Liver (tissue), 9 donors: ENCODE data around the gene SYT17. TPM values are rescaled to one million over a fixed set of nuclear protein-coding genes. Genes with fewer than 3 reads are reported as not detected.

Experiments
- DNase-seq: peaks from one replicate; pipeline ENCODE4 v3.0.0-alpha.2; 2017; ENCODE audit warnings: low spot score
- H3K27ac ChIP-seq, 2 donors: one replicate each; pipeline ENCODE4 v1.7.0; 2013; ENCODE audit warnings: inconsistent platforms in 2 of 2, low read length in 2 of 2, control low read depth in 1 of 2, low read depth in 1 of 2, mild to moderate bottlenecking in 1 of 2
- H3K27me3 ChIP-seq, 4 donors: one replicate each; pipeline versions ENCODE4 v1.6.1 to v1.7.0; 2013; ENCODE audit warnings: low read length in 3 of 4, inconsistent platforms in 1 of 4, mild to moderate bottlenecking in 1 of 4, moderate library complexity in 1 of 4; ENCODE audit not compliant: control insufficient read depth in 4 of 4, insufficient read depth in 4 of 4
- H3K36me3 ChIP-seq, 4 donors: one replicate each; pipeline versions ENCODE4 v1.6.1 to v1.7.0; 2013; ENCODE audit warnings: low read length in 3 of 4, mild to moderate bottlenecking in 3 of 4, low read depth in 1 of 4, moderate library complexity in 1 of 4; ENCODE audit not compliant: control insufficient read depth in 4 of 4, insufficient read depth in 3 of 4
- H3K4me1 ChIP-seq, 4 donors: one replicate each; pipeline versions ENCODE4 v1.6.1 to v1.7.0; 2013; ENCODE audit warnings: low read length in 3 of 4, mild to moderate bottlenecking in 3 of 4, moderate library complexity in 1 of 4; ENCODE audit not compliant: control insufficient read depth in 4 of 4, insufficient read depth in 4 of 4
- H3K4me3 ChIP-seq, 3 donors: one replicate each; pipeline versions ENCODE4 v1.6.1 to v1.7.0; 2013; ENCODE audit warnings: low read length in 3 of 3, control low read depth in 1 of 3, low read depth in 1 of 3, mild to moderate bottlenecking in 1 of 3
- H3K9ac ChIP-seq, 2 donors: one replicate each; pipeline ENCODE4 v1.7.0; 2013; ENCODE audit warnings: low read length in 2 of 2, mild to moderate bottlenecking in 2 of 2, moderate library complexity in 2 of 2, control low read depth in 1 of 2, low read depth in 1 of 2
- H3K9me3 ChIP-seq, 4 donors: one replicate each; pipeline versions ENCODE4 v1.6.1 to v1.7.0; 2013; ENCODE audit warnings: low read length in 3 of 4; ENCODE audit not compliant: control insufficient read depth in 4 of 4
- FOXA1 ChIP-seq: IDR thresholded peaks from 2 replicates; pipeline ENCODE4 v1.6.1; 2016; ENCODE audit warnings: antibody characterized with exemption
- FOXA2 ChIP-seq: IDR thresholded peaks from 2 replicates; pipeline ENCODE4 v1.6.1; 2016; ENCODE audit warnings: antibody characterized with exemption
- GABPA ChIP-seq, 2 donors: IDR thresholded peaks in 1 of 2; conservative IDR thresholded peaks in 1 of 2; 2 replicates each; pipeline ENCODE4 v1.6.1; 2016; ENCODE audit warnings: antibody characterized with exemption in 2 of 2, mild to moderate bottlenecking in 1 of 2, moderate library complexity in 1 of 2
- HNF4A ChIP-seq, 2 donors: conservative IDR thresholded peaks; 2 replicates each; pipeline ENCODE4 v1.6.1; 2016; ENCODE audit warnings: antibody characterized with exemption in 2 of 2, mild to moderate bottlenecking in 2 of 2
- HNF4G ChIP-seq: IDR thresholded peaks from 2 replicates; pipeline ENCODE4 v1.6.1; 2016; ENCODE audit warnings: antibody characterized with exemption
- NR2F2 ChIP-seq: IDR thresholded peaks from 2 replicates; pipeline ENCODE4 v1.6.1; 2016; ENCODE audit warnings: antibody characterized with exemption
- RAD21 ChIP-seq, 2 donors: IDR thresholded peaks; 2 replicates each; pipeline ENCODE4 v1.6.1; 2016; ENCODE audit warnings: antibody characterized with exemption in 2 of 2, mild to moderate bottlenecking in 2 of 2
- SP1 ChIP-seq: IDR thresholded peaks from 2 replicates; pipeline ENCODE4 v1.6.1; 2018; ENCODE audit warnings: antibody characterized with exemption, mild to moderate bottlenecking
- TAF1 ChIP-seq: conservative IDR thresholded peaks from 2 replicates; pipeline ENCODE4 v1.6.1; 2016; ENCODE audit warnings: antibody characterized with exemption, mild to moderate bottlenecking
- YY1 ChIP-seq: IDR thresholded peaks from 2 replicates; pipeline ENCODE4 v1.6.1; 2016; ENCODE audit warnings: antibody characterized with exemption, mild to moderate bottlenecking
- WGBS: extraction: QIAGEN DNeasy Blood & Tissue Kit; methylation state at CpG from one replicate; pipeline ENCODE4 v1.1.7; 2013; 5-methylcytosine and 5-hydroxymethylcytosine counted together
- polyA plus RNA-seq, 2 donors: library from polyadenylated mRNA; stranded (reverse) in 1 of 2; unstranded in 1 of 2; fragments of 200-250 nt in 1 of 2; fragments of >200 nt in 1 of 2; fragmentation: Nextera tagmentation in 1 of 2; extraction: Ambion mirVana in 1 of 2; gene quantifications; one replicate each; pipeline versions ENCODE4 v1.2.1 to v1.2.3, GENCODE V29; 2013 to 2015
- total RNA-seq, 2 donors: library from RNA; depleted of rRNA; stranded (reverse); fragments of >200 nt; gene quantifications; one replicate each; pipeline ENCODE4 v1.2.3, GENCODE V29; 2014
- TF ChIP-seq, protein P1 (sequence below): IDR thresholded peaks from 2 replicates; pipeline ENCODE4 v1.6.1; 2016; ENCODE audit warnings: antibody characterized with exemption
- TF ChIP-seq, protein P2 (sequence below): IDR thresholded peaks from 2 replicates; pipeline ENCODE4 v1.6.1; 2016; ENCODE audit warnings: antibody characterized with exemption, mild to moderate bottlenecking
- TF ChIP-seq, protein P3 (sequence below): fragments of 150-350 bp; IDR thresholded peaks from 2 replicates; pipeline ENCODE4 v1.5.1; 2017; ENCODE audit warnings: improper control_type of control experiment, low read depth, low read length; ENCODE audit not compliant: missing input control
- TF ChIP-seq, protein P4 (sequence below): IDR thresholded peaks from 2 replicates; pipeline ENCODE4 v1.6.1; 2016; ENCODE audit warnings: antibody characterized with exemption
- donor health status: healthy.
- donor health status: healthy.
- donor health status: healthy.
- donor health status: healthy.
- donor health status: healthy.

Gene SYT17
- total and polyA plus RNA-seq, 4 donors = 2.5 to 7.7 (median 5.5) TPM

DNA sequence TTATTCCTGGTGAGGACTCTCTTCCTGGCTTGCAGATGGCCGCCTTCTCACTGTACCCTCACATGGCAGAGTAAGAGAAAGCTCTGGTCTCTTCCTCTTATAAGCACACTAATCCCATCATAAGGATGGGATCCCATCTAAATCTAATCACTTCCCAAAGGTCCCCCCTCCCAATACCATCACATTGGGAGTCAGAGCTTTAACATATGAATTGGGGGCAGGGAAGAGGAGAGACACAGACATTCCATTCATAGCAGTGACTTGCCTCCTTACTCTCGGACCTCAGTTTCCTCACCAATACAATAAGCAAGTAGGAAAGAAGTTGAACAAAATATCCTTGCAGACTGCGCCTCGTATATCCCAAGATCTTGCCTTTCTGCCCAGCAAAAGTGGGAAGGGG is 119.2 kb downstream of the SYT17 start (continued):
- TF ChIP-seq, protein P1, sequence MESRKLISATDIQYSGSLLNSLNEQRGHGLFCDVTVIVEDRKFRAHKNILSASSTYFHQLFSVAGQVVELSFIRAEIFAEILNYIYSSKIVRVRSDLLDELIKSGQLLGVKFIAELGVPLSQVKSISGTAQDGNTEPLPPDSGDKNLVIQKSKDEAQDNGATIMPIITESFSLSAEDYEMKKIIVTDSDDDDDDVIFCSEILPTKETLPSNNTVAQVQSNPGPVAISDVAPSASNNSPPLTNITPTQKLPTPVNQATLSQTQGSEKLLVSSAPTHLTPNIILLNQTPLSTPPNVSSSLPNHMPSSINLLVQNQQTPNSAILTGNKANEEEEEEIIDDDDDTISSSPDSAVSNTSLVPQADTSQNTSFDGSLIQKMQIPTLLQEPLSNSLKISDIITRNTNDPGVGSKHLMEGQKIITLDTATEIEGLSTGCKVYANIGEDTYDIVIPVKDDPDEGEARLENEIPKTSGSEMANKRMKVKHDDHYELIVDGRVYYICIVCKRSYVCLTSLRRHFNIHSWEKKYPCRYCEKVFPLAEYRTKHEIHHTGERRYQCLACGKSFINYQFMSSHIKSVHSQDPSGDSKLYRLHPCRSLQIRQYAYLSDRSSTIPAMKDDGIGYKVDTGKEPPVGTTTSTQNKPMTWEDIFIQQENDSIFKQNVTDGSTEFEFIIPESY = no peak
- no peak for TF ChIP-seq HNF4A (conservative IDR thresholded peaks at IDR 0.05)

DNA sequence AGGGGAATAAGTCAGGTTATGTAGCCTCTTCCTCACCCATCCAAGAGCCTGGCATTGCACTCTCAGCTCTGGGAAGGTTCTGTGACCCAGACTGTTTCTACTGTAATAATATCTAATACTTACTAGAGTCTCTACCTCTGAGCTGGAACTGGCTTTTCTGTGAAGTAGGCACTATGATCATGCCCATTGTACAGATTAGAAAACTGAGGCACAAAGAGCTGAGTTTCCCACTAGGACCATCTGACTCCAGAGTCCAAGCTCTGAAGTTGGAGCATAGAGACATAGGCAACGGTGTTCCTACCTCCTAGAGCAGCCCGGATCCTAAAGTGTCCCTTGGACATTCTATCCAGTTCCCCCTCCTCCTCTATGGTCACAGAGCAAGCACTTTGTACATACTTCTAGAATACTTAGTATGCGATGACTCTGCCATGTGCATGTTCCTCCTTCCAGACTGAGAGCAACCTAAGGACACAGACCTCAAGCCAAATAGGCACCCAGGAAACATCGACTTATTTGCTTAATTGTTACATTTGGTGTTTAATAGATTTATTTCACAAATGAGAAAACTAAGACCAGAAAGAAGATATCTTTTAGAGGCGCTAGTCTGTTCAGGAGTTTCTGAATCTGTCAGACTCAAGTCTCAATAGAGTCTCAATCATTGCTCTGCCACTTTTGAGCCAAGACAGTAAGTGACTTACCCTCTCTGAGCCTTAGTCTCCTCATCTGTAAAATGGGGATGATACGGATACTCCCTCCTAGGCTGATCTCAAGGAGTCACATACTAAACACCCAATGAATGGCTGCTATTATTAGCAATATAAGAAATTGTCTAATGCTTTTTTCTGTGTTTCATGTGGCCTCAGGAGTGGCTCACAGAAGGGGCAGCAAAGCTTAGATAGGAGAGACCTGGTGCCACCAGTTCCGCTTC is 121.1 kb downstream of the SYT17 start:
- no peaks in the 10 kb centered on the region for H3K36me3 ChIP-seq
- H3K4me3 ChIP-seq = no peak overlapping the region
- H3K27me3 ChIP-seq = no peaks in the 10 kb centered on the region
- no peaks in the 10 kb centered on the region for H3K9me3 ChIP-seq
- H3K9ac ChIP-seq = no peak overlapping the region
- no peaks in the 10 kb centered on the region for H3K4me1 ChIP-seq
- 81% methylated on average over 7 of the region's 7 CpGs for WGBS
- DNase-seq = no peak
- TF ChIP-seq YY1 (no peak), FOXA2 (no peak), RAD21 (IDR thresholded peaks at IDR 0.05) (no peak), HNF4G (no peak), HNF4A (conservative IDR thresholded peaks at IDR 0.05) (no peak), TAF1 (no peak), NR2F2 (no peak), GABPA (IDR thresholded peaks at IDR 0.05 in 1 of 2, conservative IDR thresholded peaks at IDR 0.05 in 1 of 2) (no peak), SP1 (no peak), FOXA1 (no peak)
- TF ChIP-seq, protein P2, sequence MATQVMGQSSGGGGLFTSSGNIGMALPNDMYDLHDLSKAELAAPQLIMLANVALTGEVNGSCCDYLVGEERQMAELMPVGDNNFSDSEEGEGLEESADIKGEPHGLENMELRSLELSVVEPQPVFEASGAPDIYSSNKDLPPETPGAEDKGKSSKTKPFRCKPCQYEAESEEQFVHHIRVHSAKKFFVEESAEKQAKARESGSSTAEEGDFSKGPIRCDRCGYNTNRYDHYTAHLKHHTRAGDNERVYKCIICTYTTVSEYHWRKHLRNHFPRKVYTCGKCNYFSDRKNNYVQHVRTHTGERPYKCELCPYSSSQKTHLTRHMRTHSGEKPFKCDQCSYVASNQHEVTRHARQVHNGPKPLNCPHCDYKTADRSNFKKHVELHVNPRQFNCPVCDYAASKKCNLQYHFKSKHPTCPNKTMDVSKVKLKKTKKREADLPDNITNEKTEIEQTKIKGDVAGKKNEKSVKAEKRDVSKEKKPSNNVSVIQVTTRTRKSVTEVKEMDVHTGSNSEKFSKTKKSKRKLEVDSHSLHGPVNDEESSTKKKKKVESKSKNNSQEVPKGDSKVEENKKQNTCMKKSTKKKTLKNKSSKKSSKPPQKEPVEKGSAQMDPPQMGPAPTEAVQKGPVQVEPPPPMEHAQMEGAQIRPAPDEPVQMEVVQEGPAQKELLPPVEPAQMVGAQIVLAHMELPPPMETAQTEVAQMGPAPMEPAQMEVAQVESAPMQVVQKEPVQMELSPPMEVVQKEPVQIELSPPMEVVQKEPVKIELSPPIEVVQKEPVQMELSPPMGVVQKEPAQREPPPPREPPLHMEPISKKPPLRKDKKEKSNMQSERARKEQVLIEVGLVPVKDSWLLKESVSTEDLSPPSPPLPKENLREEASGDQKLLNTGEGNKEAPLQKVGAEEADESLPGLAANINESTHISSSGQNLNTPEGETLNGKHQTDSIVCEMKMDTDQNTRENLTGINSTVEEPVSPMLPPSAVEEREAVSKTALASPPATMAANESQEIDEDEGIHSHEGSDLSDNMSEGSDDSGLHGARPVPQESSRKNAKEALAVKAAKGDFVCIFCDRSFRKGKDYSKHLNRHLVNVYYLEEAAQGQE = no peak
- TF ChIP-seq, protein P3, sequence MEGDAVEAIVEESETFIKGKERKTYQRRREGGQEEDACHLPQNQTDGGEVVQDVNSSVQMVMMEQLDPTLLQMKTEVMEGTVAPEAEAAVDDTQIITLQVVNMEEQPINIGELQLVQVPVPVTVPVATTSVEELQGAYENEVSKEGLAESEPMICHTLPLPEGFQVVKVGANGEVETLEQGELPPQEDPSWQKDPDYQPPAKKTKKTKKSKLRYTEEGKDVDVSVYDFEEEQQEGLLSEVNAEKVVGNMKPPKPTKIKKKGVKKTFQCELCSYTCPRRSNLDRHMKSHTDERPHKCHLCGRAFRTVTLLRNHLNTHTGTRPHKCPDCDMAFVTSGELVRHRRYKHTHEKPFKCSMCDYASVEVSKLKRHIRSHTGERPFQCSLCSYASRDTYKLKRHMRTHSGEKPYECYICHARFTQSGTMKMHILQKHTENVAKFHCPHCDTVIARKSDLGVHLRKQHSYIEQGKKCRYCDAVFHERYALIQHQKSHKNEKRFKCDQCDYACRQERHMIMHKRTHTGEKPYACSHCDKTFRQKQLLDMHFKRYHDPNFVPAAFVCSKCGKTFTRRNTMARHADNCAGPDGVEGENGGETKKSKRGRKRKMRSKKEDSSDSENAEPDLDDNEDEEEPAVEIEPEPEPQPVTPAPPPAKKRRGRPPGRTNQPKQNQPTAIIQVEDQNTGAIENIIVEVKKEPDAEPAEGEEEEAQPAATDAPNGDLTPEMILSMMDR = no peak
- TF ChIP-seq, protein P1 = no peak
- TF ChIP-seq, protein P4, sequence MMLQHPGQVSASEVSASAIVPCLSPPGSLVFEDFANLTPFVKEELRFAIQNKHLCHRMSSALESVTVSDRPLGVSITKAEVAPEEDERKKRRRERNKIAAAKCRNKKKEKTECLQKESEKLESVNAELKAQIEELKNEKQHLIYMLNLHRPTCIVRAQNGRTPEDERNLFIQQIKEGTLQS = no peak
- no peak overlapping the region for H3K27ac ChIP-seq
